HG03342 (cell line): ENCODE data around the gene RBMS3.
"Not testable (repeated sequence)": the region's sequence is repeated elsewhere in the genome, so short reads cannot be mapped to it uniquely, and the experiment has no call there.

Experiments used
- ATAC-seq: cut with Tn5 transposase; IDR thresholded peaks from one replicate; pipeline ENCODE4 v1.9.1; 2021; ENCODE audit warnings: mild to moderate bottlenecking, moderate library complexity; ENCODE audit not compliant: unreplicated experiment

RBMS3 gene

DNA sequence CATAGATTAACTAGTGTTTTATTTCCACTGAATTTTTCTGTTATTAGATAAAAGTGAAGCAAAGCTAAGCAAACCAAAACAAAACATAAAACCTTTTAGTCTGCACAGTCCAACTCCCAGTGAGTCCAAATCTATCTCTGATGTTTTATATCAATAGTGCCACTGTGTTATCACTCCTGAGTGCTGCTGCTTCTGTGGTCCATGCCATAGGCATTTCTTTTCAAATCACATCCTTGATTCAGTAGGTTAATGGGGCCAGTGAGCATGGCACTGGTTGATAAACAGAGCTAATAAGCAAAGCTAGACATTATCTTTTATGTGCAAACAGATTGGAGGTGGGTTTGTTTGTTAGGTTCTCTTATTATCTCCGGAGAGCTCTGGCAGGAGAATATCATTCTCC, 30.0 kb downstream of the RBMS3 start:
- no peak for ATAC-seq

DNA sequence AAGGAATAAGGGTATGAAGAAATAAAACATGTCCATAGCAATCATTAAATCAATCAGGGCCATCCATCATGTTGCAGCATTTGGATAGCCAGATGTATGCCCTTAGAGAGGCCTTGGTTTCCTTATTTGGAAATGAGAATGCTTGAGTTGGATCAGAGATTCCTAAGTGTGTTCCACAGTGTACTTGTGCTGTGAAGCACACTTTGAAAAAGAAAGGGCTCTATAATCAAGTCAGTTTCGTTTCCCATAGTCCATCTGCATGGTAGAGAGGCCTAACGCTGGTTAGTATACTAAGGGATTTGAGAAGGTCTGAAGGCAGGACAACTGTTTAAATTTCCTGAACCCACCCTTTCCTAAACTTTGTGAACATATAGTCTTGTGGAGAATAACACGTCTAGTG, 30.9 kb downstream of the RBMS3 start:
- no peak for ATAC-seq

DNA sequence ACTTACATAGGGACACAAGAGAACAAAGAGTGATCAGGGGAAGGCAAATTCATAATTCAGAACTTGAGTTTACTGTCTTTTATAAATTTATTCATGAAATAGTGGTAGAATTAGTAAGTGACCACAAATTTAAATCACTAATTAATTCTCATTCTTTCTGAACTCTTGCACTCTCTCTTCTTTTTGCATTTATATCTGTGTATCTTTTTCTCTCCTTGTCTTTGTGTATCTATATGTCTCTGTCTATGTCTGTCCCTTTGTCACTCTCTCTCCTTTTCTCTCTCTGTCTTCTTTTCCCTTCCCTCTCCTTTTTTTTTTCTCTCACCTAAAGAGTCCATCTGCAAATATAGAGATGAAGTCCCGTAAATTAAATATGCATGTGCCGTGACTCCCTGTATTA, 31.5 kb downstream of the RBMS3 start:
- no peak for ATAC-seq

DNA sequence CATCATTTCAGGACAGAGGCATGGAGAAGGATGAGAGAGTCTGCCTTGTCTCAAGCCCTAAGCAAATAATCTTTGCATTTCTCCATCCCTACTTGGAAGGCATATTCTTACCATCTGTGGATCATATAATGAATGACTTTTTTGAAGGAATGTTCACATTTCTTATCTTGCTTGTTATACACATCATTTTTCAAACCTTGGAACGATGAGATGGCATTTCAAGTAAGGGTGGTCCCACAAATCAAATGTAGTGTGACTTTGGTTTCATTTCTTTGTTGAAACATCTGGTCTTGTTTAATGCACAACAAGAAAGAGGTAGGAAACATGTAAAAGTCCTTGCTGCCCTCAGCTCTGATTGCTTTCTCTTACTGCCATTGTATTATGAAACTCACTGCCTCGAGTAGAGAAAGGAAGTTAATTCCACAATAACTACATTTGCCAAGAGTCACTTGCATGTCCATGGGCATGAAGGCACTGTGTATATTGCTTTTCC, 32.1 kb downstream of the RBMS3 start:
- ATAC-seq, result no peak

DNA sequence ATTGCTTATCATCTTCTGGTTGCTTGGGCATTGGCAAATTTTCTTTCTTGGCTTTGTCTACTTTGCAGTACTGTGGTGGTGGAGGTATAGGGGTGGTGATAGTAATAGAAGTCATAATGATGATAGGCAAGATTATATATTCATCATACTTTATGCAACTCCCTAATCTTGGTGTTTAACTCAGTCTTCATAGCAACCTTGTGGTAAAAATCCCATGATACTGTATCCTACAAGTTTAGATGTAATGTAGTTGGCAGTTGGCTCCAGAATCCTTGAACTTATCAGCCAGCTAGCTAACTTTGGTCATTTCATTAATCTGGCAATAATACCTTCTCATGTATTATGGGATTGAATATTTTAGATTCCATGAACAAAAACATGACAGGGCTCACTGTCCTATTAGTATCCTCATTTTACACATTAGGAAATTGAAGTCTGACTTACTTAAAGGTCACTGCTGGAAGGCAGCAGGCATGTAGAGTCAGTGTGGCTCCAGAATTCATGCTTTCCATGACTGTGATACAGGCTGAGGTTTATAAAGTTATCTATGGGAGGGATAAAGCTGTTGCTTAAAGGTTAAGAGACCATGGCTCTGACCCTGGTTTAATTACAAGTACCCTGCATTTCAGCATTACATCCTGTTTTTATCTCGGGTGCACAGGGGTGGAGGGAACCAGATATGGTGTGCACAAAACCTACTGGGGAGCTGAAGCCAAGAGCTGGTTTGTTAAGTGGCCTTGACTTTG, 33.3 kb downstream of the RBMS3 start:
- no peak for ATAC-seq

DNA sequence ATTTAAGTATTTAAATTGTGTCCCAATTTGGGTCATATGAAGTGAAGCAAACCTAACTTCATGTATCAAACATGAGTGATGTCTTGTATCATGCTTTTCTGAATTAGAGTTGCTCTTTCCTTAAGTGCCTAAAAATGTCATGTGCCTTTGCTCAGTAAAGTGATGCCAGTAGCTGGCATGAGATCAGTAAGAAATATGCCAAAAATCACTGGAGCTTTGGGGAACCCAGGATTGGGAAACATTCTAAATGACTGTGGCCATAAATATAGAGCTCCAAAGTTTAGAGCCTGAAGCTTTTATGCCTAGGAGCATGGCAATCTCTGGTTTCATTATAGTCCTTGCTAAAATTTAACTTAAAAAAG, 33.8 kb downstream of the RBMS3 start:
- no peak for ATAC-seq

DNA sequence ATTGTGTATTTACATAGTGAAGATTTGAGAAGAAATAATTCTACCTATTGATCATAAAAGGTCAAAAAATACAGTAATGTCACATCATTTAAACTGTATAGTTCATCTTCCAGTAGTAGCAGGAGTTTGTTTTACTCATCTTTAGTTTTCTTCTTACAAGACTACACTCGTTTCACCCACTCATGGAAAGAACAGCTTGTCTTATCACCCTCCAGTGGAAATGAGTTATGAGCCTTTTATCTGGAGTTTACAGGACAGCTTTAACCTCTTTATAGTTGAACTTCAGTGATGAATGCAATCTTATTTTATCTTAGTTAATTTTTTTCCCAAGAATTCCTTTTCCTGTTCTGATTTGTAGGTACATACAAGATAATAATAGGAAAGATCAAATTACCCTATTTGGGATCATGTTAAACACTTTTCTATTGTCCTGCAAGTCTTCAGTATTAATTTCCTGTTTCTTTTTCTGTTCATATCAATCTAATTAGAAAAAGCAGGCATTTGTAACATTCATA, 36.8 kb downstream of the RBMS3 start:
- no peak for ATAC-seq

DNA sequence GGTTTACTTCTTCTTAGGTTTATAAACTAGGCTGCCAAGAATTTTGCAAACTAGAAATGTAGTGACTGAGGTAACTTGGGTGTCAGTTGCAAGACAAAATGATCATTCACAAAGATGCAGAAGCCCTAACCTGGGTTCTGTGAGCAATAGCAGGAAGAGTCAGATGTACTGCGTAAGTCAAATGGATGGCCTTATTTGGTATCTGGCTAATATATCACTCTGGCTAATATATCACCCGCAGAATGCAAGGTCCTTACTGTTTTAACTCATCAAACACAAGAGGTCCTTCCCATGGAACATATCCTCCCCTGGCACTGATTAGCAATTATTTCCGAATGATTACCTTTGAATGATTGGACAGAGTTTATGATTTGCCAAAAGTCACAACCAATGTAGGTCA, 37.4 kb downstream of the RBMS3 start:
- no peak for ATAC-seq

DNA sequence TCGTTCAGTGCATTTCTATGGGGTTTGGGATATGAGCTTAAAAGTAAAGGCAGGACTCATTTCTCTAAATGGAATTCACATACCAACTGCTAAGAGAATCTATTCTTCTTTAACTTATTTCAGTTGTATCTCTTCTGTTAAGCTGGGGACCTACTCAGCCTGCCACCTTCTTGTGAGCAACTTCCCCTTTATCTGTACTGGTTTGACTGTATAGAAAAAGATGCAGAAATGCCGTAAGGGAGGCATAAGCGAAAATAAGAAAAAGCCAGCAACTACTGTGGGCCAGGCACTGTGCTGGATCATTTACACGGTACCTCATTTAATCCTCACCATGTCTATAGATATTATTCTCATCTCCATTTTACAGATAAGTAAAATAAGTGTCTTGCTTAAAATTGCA, 38.4 kb downstream of the RBMS3 start:
- peak; percentile 76 for ATAC-seq

DNA sequence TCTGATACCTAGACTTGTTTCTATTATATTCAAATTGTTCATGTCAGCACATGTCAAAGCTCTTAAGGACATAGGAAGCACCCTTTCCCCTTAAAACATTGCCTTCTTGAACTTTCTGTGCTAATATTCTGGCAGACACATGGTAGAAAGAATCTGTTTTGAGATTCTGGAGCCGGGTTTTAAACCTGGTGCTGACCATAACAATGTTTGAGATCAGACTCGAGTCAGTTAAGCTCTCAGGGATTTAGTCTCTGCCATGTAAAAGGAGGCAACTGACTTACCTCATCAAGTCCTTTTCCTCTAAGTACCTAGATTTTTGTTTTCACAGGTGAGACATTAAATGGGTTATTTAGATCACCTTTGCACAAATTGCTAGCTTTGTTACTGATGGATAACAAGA, 38.9 kb downstream of the RBMS3 start:
- ATAC-seq, result no peak

DNA sequence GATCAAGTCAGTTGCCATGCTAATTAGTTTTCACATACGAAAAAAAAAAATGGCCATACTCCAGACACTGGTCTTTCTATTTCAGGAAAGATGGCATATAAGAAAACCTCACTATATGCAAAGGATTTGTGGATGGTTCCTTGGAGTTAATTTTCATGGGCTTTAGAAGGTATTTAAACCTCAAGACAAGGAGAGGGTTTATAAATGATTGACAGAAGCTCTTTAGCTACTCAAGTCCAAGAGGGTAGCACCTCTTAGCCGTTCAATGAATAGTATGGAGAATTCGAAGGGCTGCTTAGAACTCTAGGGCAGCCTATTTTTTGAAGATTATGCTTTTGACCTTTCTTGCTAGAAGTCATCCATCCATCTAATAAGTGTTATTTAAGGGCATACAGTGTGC, 41.7 kb downstream of the RBMS3 start:
- ATAC-seq, result no peak

DNA sequence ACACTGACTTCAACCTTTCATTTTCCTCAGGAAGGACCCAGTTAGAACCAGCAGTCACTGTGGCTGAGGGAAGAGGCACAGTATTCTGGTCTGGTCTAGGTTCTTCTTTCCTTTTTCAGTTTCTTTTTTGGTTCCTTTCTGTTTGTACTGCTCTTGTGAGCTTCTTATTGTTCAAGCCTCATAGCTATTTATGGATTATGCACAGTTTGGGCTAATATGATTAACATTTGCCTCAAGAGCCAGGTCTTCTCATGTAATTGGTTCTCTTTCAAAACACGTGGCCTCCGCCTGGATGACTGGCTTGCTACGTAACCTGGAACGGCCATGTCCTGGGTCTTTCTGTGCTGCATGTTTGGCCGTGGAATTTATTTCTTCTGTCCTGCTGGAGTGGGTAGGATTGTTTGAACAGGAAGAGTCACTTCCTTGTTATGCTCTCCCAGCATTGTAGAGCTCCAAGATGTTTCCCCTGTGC, 43.3 kb downstream of the RBMS3 start:
- ATAC-seq, result peak; percentile 98

DNA sequence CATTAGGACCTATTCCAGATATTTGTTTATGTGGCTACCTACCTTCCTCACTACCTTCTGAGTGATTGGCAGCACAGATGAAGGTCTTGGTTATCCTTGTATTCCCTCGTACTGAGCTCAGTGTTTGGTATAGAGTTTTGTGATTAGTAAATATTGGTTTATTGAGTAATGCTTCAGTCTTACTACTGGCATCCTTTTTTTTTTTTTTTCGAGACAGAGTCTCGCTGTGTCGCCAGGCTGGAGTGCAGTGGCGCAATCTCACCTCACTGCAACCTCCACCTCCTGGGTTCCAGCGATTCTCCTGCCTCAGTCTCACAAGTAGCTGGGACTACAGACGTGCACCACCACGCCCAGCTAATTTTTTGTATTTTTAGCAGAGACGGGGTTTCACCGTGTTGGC, 45.7 kb downstream of the RBMS3 start:
- ATAC-seq, result not testable (repeated sequence)

DNA sequence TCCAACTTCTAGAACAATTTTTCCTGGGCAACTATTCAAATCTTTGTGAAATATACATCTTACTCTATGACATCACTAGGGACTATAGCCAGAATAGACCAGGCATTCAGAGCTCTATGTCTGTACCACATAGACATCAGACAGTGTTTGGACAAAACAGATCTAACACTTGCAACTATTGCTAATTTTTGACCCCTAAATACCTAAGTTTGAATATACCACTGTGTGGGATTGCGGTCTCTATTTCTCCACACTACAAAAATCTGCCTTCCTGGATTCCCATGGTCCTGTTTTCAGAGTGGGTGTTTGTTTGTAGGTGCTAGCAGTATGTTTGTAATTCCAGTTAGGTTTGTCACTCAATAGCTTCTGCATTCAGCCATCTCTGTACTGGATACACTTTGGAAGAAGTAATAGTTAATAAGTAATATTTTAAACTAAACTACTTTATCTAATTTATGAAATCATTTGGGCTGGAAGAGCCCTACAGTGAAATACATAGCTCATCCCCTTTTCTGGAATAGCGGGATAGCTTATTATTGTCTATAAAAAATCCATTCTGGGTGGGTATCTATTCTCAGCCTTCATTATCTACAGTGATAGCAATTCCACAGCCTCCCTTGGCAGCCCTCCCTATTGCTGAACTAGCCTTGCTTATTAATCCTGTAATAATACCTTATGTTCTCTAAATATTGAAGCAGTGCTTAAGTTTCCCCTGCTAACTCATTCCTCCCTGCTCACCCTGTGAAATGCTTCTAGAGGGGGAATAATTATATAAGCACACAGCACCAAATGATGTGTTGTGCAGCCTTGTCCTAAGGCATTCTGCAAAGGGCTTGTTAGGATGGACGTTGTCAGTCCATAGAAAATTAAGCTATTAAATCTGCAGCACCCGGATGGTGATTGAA, 49.4 kb downstream of the RBMS3 start:
- no peak for ATAC-seq

DNA sequence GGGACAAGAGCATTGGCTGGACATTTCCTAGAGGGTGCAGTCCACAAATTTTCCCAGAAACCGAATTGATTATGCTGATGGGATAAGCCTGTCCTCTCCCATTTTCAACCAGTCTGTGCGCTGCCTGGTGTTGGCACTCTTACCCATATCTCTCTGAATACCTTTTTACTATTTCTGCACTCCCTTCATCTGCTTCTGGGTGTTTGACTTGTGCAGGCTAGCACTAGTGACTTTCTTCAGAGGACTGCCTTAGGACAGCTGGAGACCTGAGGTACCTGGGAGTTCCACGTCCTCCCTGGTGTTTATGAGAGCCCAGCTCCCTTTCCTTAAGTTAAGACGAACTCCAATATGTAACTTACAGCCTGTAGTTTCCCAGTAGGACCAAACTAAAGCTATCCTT, 50.2 kb downstream of the RBMS3 start:
- ATAC-seq, result no peak

DNA sequence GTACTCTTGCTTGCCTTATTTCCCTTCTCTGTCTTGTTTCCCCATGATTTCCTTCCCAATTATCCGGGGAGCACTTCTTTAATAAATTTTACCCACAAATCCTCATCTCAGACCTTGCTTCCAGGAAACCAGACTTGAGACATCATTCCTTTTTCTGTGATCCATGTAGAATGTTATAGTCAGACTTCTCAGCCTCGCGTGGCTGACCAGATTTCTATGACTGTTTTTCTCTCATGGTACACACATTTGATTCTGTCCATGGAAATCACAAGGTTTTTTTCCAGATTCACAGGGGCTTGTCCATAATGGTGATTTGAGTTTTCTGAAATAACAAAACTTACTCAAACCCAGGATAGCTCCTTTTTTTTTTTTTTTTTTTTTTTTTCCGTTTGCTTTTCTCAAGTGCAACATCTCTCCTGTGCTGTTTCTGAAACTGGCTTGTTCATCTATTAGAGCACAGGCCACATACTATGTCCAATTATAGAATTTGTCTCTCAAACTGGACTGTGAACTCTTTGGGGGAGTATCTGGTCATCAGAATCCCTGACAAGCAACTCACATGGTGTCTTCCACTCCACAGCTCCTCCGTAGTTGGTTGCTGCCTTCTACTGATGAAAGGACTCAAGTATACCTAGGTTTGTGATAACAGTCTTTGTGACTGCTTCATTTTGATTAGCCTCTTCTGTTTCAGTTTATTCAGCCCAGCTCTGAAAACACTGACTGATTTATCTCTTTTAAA, 50.8 kb downstream of the RBMS3 start:
- ATAC-seq, result no peak

DNA sequence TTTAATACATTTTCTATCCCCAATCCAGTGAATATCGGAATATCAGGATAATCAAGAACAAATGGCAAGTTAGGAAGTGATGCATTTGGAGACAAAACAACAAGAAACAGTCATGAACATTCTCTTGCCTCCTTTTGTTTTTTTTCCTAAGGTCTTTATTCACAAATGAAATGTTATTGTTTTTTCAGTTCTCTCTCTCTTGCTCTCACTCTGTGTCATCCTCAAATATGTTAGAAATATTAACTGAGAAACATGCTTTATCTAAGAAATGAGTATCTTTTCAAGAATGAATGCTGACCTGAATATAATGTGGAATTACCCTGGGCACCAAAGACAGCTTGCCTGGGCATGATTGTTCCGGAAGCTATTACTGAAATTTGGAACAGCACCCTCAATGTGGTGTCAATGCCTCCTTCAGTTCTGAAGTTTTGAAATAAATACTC, 51.3 kb downstream of the RBMS3 start:
- ATAC-seq, result no peak

DNA sequence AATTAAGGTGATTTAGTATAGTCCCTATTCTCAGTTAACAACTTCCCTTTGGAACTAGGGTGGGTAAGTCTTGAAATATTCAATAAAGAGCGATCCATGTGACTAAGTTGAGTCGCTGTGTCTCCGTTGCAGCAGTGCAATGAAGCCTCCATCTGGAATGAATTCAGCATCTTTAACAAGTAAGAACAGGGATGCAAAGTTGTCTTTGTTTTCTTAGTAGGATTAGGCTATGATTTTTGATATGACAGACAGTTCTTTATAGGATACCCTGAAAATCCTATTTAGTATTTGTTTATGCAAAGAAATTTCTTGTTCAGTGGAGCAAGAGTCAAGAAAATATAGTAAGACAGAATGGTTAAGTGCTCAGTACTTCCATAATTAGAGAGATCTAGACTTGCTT, 52.7 kb downstream of the RBMS3 start:
- no peak for ATAC-seq

DNA sequence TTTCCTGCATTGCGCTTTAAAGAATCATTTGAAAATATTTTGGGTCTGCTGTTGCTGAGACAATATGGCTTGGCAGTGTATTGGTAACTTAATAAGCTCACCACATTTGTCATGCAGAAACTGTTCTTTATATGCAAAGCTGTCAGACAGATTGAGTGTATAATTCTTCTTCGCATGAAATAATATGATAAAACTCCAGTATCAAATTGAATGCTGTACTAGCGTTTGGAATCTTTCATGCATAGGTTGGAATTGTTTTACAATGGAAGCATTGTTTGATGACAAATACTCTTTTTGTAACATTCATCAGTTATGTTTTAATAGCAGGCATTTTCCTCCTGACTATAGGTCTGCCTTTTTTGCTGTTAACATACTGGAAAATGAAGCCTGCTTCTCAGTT, 53.8 kb downstream of the RBMS3 start:
- ATAC-seq, result no peak

DNA sequence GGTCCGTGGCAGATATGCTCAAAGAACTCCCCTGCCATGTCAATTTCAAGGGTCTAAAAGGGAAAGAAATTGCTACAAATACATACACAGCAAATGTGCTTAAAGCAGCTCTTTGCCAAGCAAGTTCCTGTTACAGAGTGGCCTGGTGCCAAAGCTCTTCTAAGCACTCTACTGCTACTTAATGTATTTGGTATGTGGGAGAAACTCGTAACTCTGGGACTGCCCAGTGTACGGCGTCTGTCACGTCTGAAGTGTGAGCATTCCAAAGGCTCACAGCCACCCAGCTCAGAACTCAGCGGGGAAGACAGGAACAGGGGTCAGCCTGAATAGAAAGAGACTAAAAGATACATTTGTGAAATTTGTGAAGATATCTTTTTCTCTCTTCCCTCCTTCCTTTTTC, 54.6 kb downstream of the RBMS3 start:
- ATAC-seq, result no peak

DNA sequence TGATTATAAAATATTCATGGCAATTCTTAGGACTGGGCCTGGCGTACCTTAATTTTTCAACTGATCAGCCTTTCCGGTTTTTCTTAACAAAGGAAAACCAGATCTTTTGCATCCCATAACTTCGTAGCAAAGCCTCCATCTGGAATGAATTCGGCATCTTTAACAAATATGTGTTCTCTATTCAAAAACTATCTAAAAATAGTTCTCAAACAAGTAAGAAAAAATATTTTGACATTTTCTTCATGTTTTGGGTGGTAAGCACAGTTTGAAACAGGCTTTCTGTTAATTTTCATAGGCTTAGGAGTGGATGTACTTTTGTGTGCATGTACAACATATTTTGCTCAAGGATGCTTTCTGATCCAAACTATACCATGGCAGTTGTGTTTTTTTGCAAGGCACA, 55.1 kb downstream of the RBMS3 start:
- ATAC-seq, result no peak
